ENCODE data around the gene KRT5. TPM values are rescaled to one million over a fixed set of nuclear protein-coding genes. Genes with fewer than 3 reads are reported as not detected.

The KRT5 gene
- total and polyA plus RNA-seq, 10 of the 15 experiments (the other 5 are each of a cell fraction or from before 2014, with no cell fraction given), result 1.6 TPM; not detected in 9

- Histone ChIP-seq H3K9me3 (replicated peaks; ENCODE audit: control insufficient read depth, insufficient read depth, low read length) (no peaks in the 10 kb centered on the region), H2AFZ (ENCODE audit: control insufficient read depth, low read depth, low read length) (no peak overlapping the region), H3K36me3 (ENCODE audit: control insufficient read depth in 2 of 2, insufficient read depth in 2 of 2, low read length in 1 of 2) (no peaks in the 10 kb centered on the region), H4K20me1 (ENCODE audit: control insufficient read depth, insufficient read depth) (0 out of 2 replicates have a peak, but pooled peaks cover 2% of the 10 kb centered on the region), H3K27me3 (replicated peaks in 1 of 2; ENCODE audit: control insufficient read depth in 2 of 2, insufficient read depth in 2 of 2, low read length in 1 of 2) (peaks cover 5 to 8% of the 10 kb centered on the region in 2 experiments), H3K4me3 (no peak overlapping the region), H3K27ac (ENCODE audit: control insufficient read depth, insufficient read depth) (no peak overlapping the region), H3K79me2 (ENCODE audit: control insufficient read depth, insufficient read depth, low read length) (no peaks in the 10 kb centered on the region), H3K4me2 (ENCODE audit: control insufficient read depth, insufficient read depth) (no peak overlapping the region), H3K9ac (ENCODE audit: control insufficient read depth, insufficient read depth, low read length) (no peak overlapping the region), H3K4me1 (ENCODE audit: control insufficient read depth, insufficient read depth, low read length) (no peaks in the 10 kb centered on the region)
- ChIA-PET SMC1A (ENCODE audit: uncharacterized antibody, unreplicated experiment) (interaction anchor here (0.9 kb wide), 1 partner anchor 43 kb away, joined by 3 read pairs; no protein-coding TSS in a partner anchor), RAD21 (ENCODE audit: unreplicated experiment) (no interaction called here), CTCF (no interaction called here), POLR2A (no interaction called here)
- FAIRE-seq (no peak), ATAC-seq (no peak), DNase-seq (ENCODE audit: low read depth, low spot score) (no peak)
- in situ Hi-C loops (cut with MboI) (no loop called here), intact Hi-C loops (cut with micrococcal nuclease; ENCODE audit: unreplicated experiment) (no loop called here)
- no TSS peak for BruUV-seq (replicated peaks)
- TF ChIP-seq CBFB (IDR thresholded peaks at IDR 0.05; ENCODE audit: low read depth) (no peak), IRF4 (IDR thresholded peaks at IDR 0.05; ENCODE audit: low read depth, low read length) (no peak), NFYB (IDR thresholded peaks at IDR 0.05; ENCODE audit: insufficient read depth, low read depth, low read length) (no peak), WRNIP1 (IDR thresholded peaks at IDR 0.05; ENCODE audit: borderline replicate concordance, low read depth, low read length) (no peak), NR2C1 (IDR thresholded peaks at IDR 0.05) (no peak), SREBF2 (IDR thresholded peaks at IDR 0.05; ENCODE audit: low read length) (no peak), HDAC6 (IDR thresholded peaks at IDR 0.05; ENCODE audit: unreplicated experiment) (no peak), YBX1 (IDR thresholded peaks at IDR 0.05) (no peak), PML (IDR thresholded peaks at IDR 0.05; ENCODE audit: low read length) (no peak), SUPT20H (IDR thresholded peaks at IDR 0.05; ENCODE audit: borderline replicate concordance, control insufficient read depth, low read depth, low read length) (no peak), POU2F2 (IDR thresholded peaks at IDR 0.05; ENCODE audit: borderline replicate concordance, low read depth, low read length) (no peak), ASH2L (IDR thresholded peaks at IDR 0.05; ENCODE audit: borderline replicate concordance, low read depth) (no peak), POLR2AphosphoS5 (IDR thresholded peaks at IDR 0.05; ENCODE audit: low read length) (no peak), ATF7 (IDR thresholded peaks at IDR 0.05; ENCODE audit: low read depth) (no peak), LARP7 (IDR thresholded peaks at IDR 0.05) (no peak)
- WGBS (ENCODE audit: insufficient coverage, insufficient replicate concordance, low lambda C conversion rate, missing lambda C conversion rate), result 42% methylated on average over 12 of the region's 12 CpGs
Observed at GRCh38 chr12:52568111-52568510, 47.9 kb upstream of the KRT5 start.

Data from GM12878 (cell line).